Measurements from ENCODE around the gene FAM83B. TPM values are rescaled to one million over a fixed set of nuclear protein-coding genes. Genes with fewer than 3 reads are reported as not detected.
"Not testable (repeated sequence)": the region's sequence is repeated elsewhere in the genome, so short reads cannot be mapped to it uniquely, and the experiment has no call there.

Gene FAM83B
- total RNA-seq, 4 donors from 2014 or later: 57.8 to 88.9 (median 59.8) TPM

GRCh38 chr6:54877713-54878317 is 31.2 kb downstream of the FAM83B start:
- TF ChIP-seq CTCF (IDR thresholded peaks at IDR 0.05) (no peak), POLR2A (IDR thresholded peaks at IDR 0.05) (no peak)
- no peak overlapping the region for H3K4me3 ChIP-seq
- DNase-seq: no peak
- intact Hi-C loops (cut with DNase I): no loop called here
- H3K4me1 ChIP-seq: peaks cover 0 to 36% (median 0%) of the 10 kb centered on the region in 3 donors
- H3K36me3 ChIP-seq: peaks cover 0 to 8% (median 0%) of the 10 kb centered on the region in 3 donors
- no peaks in the 10 kb centered on the region for H3K27me3 ChIP-seq
- no peak overlapping the region for H3K27ac ChIP-seq
- 80 to 89% methylated on average over 5 of the region's 5 CpGs for WGBS, 2 donors
- no peaks in the 10 kb centered on the region for H3K9me3 ChIP-seq

GRCh38 chr6:54878718-54879117 is 32.1 kb downstream of the FAM83B start:
- Histone ChIP-seq H3K27me3 (no peaks in the 10 kb centered on the region), H3K36me3 (peaks cover 0 to 10% (median 0%) of the 10 kb centered on the region in 3 donors), H3K4me1 (peaks cover 0 to 28% (median 0%) of the 10 kb centered on the region in 3 donors), H3K27ac (no peak overlapping the region), H3K9me3 (no peaks in the 10 kb centered on the region), H3K4me3 (no peak overlapping the region)
- DNase-seq: no peak
- intact Hi-C loops (cut with DNase I): no loop called here
- TF ChIP-seq CTCF (IDR thresholded peaks at IDR 0.05) (no peak), POLR2A (IDR thresholded peaks at IDR 0.05) (no peak)
- 60 to 95% methylated on average over 2 of the region's 2 CpGs for WGBS, 2 donors

- Histone ChIP-seq H3K27ac (no peak overlapping the region), H3K36me3 (peaks cover 0 to 10% (median 0%) of the 10 kb centered on the region in 3 donors), H3K4me3 (no peak overlapping the region), H3K27me3 (no peaks in the 10 kb centered on the region), H3K4me1 (peaks cover 0 to 21% (median 0%) of the 10 kb centered on the region in 3 donors), H3K9me3 (no peaks in the 10 kb centered on the region)
- DNase-seq: no peak
- TF ChIP-seq POLR2A (IDR thresholded peaks at IDR 0.05) (no peak), CTCF (IDR thresholded peaks at IDR 0.05) (no peak)
- intact Hi-C loops (cut with DNase I): no loop called here
- 54 to 65% methylated on average over 8 of the region's 8 CpGs for WGBS, 2 donors
Measured at GRCh38 chr6:54879188-54879985, 32.8 kb downstream of the FAM83B start.

- H3K27me3 ChIP-seq: no peaks in the 10 kb centered on the region
- DNase-seq: no peak
- WGBS, 2 donors: 52 to 59% methylated on average over 1 of the region's 1 CpG
- H3K36me3 ChIP-seq: peaks cover 0 to 10% (median 0%) of the 10 kb centered on the region in 3 donors
- H3K4me3 ChIP-seq: no peak overlapping the region
- peaks cover 0 to 12% (median 0%) of the 10 kb centered on the region in 3 donors for H3K4me1 ChIP-seq
- no peak overlapping the region for H3K27ac ChIP-seq
- TF ChIP-seq POLR2A (IDR thresholded peaks at IDR 0.05) (no peak), CTCF (IDR thresholded peaks at IDR 0.05) (no peak)
- intact Hi-C loops (cut with DNase I): no loop called here
- no peaks in the 10 kb centered on the region for H3K9me3 ChIP-seq
Measured at GRCh38 chr6:54881067-54881730, 34.6 kb downstream of the FAM83B start.

GRCh38 chr6:54881891-54882290 is 35.3 kb downstream of the FAM83B start:
- H3K27me3 ChIP-seq; H3K36me3 ChIP-seq; H3K9me3 ChIP-seq; H3K4me3 ChIP-seq; intact Hi-C loops (cut with DNase I); H3K27ac ChIP-seq; DNase-seq: not testable (repeated sequence)
- peaks cover 0 to 12% (median 0%) of the 10 kb centered on the region in 3 donors for H3K4me1 ChIP-seq
- whole genome bisulfite sequencing, 2 donors: 86 to 100% methylated on average over 3 of the region's 3 CpGs

All from esophagus squamous epithelium (tissue), 5 donors.